Measurements from ENCODE around the gene LIN9. TPM values are rescaled to one million over a fixed set of nuclear protein-coding genes. Genes with fewer than 3 reads are reported as not detected.

Gene LIN9
- total RNA-seq, 4 donors from 2014 or later, result 1.00 to 3.2 (median 2.3) TPM; not detected in 1

- in situ Hi-C loops (cut with MboI; ENCODE audit: low pct_ligation_motif_present in 1 of 4, low pct_unique_long_range_greater_than_20kb in 1 of 4, low sequenced_read_pairs in 3 of 4), result no loop called here
- intact Hi-C loops (cut with DNase I; ENCODE audit: low total_unique reads), result no loop called here
- Histone ChIP-seq H3K27ac (peak overlapping the region; percentile 28 to 91 (median 83)), H3K36me3 (no peaks in the 10 kb centered on the region), H3K9me3 (no peaks in the 10 kb centered on the region), H3K27me3 (no peaks in the 10 kb centered on the region), H3K4me3 (no peak overlapping the region), H3K4me1 (peaks cover 0 to 29% (median 17%) of the 10 kb centered on the region in 4 donors)
- TF ChIP-seq CTCF (IDR thresholded peaks at IDR 0.05), result no peak
- no peak for TF ChIP-seq EP300 (IDR thresholded peaks at IDR 0.05; ENCODE audit: low read depth)
- peak in 1 of 3 donors; percentile 43 for TF ChIP-seq POLR2AphosphoS5 (IDR thresholded peaks at IDR 0.05)
- 60 to 80% methylated on average over 1 to 2 of the region's 2 CpGs for WGBS, 2 donors (ENCODE audit: low coverage in 1 of 2)
- peak; percentile 56 for DNase-seq
These were observed 1.8 kb upstream of the LIN9 start for GRCh38 chr1:226310637-226311195.

GRCh38 chr1:226310245-226310540 lies 1.2 kb upstream of the LIN9 start:
- intact Hi-C loops (cut with DNase I; ENCODE audit: low total_unique reads), result no loop called here
- no peaks in the 10 kb centered on the region for H3K36me3 ChIP-seq
- WGBS, 2 donors (ENCODE audit: low coverage in 1 of 2), result 54 to 75% methylated on average over 3 to 5 of the region's 5 CpGs
- H3K4me3 ChIP-seq, result peak overlapping the region in 1 of 4 donors; percentile 95
- DNase-seq, result no peak
- H3K27ac ChIP-seq, result peak overlapping the region; percentile 28 to 91 (median 83)
- peaks cover 0 to 29% (median 17%) of the 10 kb centered on the region in 4 donors for H3K4me1 ChIP-seq
- in situ Hi-C loops (cut with MboI; ENCODE audit: low pct_ligation_motif_present in 1 of 4, low pct_unique_long_range_greater_than_20kb in 1 of 4, low sequenced_read_pairs in 3 of 4), result no loop called here
- H3K27me3 ChIP-seq, result no peaks in the 10 kb centered on the region
- TF ChIP-seq CTCF (IDR thresholded peaks at IDR 0.05) (no peak), POLR2AphosphoS5 (IDR thresholded peaks at IDR 0.05) (no peak), EP300 (IDR thresholded peaks at IDR 0.05; ENCODE audit: low read depth) (no peak), POLR2A (IDR thresholded peaks at IDR 0.05) (no peak)
- no peaks in the 10 kb centered on the region for H3K9me3 ChIP-seq

GRCh38 chr1:226309398-226310244 lies 657 bp upstream of the LIN9 start:
- H3K27ac ChIP-seq, result peak overlapping the region; percentile 78 to 91 (median 86)
- intact Hi-C loops (cut with DNase I; ENCODE audit: low total_unique reads) (no loop called here), in situ Hi-C loops (cut with MboI; ENCODE audit: low pct_ligation_motif_present in 1 of 4, low pct_unique_long_range_greater_than_20kb in 1 of 4, low sequenced_read_pairs in 3 of 4) (no loop called here)
- no peaks in the 10 kb centered on the region for H3K9me3 ChIP-seq
- H3K27me3 ChIP-seq, result no peaks in the 10 kb centered on the region
- H3K36me3 ChIP-seq, result no peaks in the 10 kb centered on the region
- H3K4me1 ChIP-seq, result peaks cover 0 to 32% (median 17%) of the 10 kb centered on the region in 4 donors
- DNase-seq, result no peak
- TF ChIP-seq CTCF (IDR thresholded peaks at IDR 0.05) (peak; percentile 17 to 35 (median 24)), EP300 (IDR thresholded peaks at IDR 0.05; ENCODE audit: low read depth) (no peak), POLR2A (IDR thresholded peaks at IDR 0.05) (peak; percentile 42), POLR2AphosphoS5 (IDR thresholded peaks at IDR 0.05) (no peak)
- peak overlapping the region; percentile 65 to 99 (median 97) for H3K4me3 ChIP-seq
- 5 to 12% methylated on average over 10 to 38 of the region's 62 CpGs for WGBS, 2 donors (ENCODE audit: low coverage in 1 of 2)

GRCh38 chr1:226308166-226308722 lies 720 bp downstream of the LIN9 start:
- TF ChIP-seq CTCF (IDR thresholded peaks at IDR 0.05), result no peak
- TF ChIP-seq POLR2AphosphoS5 (IDR thresholded peaks at IDR 0.05), result no peak
- no peak for TF ChIP-seq EP300 (IDR thresholded peaks at IDR 0.05; ENCODE audit: low read depth)
- TF ChIP-seq POLR2A (IDR thresholded peaks at IDR 0.05), result no peak
- intact Hi-C loops (cut with DNase I; ENCODE audit: low total_unique reads), result no loop called here
- in situ Hi-C loops (cut with MboI; ENCODE audit: low pct_ligation_motif_present in 1 of 4, low pct_unique_long_range_greater_than_20kb in 1 of 4, low sequenced_read_pairs in 3 of 4), result no loop called here
- DNase-seq, result peak; percentile 44
- H3K4me3 ChIP-seq, result peak overlapping the region; percentile 94 to 99 (median 97)
- H3K27ac ChIP-seq, result peak overlapping the region; percentile 74 to 91 (median 83)
- no peaks in the 10 kb centered on the region for H3K27me3 ChIP-seq
- H3K4me1 ChIP-seq, result peaks cover 0 to 33% (median 17%) of the 10 kb centered on the region in 4 donors
- no peaks in the 10 kb centered on the region for H3K9me3 ChIP-seq
- no peaks in the 10 kb centered on the region for H3K36me3 ChIP-seq
- WGBS, 2 donors (ENCODE audit: low coverage in 1 of 2), result 7 to 10% methylated on average over 5 to 13 of the region's 14 CpGs
